HG02870 (cell line): ENCODE measurements around the gene ADAMTS17.

Experiments used
- ATAC-seq: cut with Tn5 transposase; IDR thresholded peaks from one replicate; pipeline ENCODE4 v1.9.1; 2021; ENCODE audit warnings: mild to moderate bottlenecking, moderate library complexity; ENCODE audit not compliant: unreplicated experiment

Gene ADAMTS17

DNA sequence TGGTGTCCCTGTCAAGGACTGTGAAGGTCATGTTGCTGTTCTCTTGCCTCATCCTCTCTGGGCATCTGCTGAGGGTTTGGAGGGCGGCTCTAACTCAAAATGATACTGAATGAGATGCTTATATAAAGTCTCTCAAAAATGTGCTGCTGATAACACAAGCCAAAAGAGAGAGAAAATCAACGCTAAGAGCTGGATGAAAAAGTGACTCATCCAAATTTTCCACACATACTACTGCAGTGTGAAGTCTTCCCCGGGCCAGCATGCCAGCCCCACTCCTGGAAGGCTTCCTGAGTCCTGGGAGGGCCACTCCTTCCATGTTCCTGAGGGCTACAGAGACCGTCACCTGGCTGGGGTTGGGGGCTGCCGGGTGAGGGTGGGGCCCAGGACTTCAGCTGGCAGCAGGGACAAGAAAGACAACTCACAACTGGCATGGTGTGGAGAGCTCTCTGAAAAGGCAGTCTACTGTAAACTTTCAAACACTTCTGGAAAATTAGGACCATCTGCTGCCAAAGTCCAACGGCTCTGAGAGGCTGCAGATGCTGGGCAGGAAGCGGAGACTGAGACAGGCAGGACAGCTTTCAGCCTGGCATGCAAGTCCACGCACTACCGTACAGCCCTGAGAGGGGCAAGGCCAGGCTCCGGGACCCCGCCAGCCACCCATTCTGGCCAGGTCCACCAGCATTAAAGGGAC lies 200.3 kb downstream of the ADAMTS17 start:
- ATAC-seq: no peak

DNA sequence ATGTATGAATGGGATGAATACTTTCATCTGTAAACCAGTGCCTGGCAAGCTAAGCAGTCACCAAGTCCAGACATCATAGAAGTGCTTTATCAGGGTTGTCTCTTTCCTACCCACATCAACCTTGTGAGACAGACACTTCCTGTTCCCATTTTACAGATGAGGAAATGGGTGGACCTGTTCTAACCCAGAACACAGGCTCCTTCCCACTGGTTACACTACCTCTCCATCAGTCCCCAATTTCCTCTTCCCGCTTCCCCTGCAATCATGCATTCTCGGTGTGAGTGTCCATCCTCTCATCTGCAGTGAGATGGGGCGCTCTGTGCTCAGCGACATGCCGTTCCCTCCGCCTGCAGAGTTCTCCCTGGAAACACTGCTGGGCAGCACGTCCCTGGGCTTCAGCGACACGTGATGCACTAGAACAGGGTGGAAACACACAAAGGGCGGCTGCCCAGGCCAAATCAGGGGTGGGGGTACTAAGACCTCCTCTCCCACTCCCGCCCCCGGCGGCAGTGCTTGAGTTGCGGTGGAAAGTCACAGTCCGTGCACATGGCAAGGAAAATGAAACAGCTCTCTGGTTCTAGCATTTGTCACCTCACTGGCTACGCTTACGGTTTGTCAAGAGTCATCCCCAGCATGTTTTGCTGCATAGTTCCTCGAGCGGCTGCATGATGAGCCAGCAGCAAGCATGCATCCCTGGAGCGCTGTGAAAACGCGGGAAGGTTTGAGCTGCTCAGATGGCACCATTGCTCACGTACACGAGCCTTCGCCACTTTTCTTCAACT lies 201.1 kb downstream of the ADAMTS17 start:
- no peak for ATAC-seq

DNA sequence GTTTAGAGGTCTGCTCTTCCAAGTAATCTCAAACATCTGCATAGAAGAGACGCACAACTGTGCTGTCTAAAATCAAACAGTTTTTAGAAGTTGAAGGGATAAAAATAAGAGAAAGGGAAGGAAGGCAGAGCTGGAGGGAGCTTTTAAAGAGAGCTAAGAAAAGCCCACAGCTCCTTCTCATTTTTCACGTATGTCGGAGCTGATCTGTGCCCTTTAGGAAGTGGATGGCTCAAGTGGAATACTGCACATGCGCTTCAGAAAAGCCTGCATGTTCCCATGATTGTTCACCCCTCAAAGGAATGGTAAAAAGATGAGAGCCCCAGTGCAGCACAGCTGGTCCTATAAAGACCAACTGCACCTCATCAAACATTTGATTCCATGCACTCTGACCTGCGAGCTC lies 207.2 kb downstream of the ADAMTS17 start:
- ATAC-seq: no peak

DNA sequence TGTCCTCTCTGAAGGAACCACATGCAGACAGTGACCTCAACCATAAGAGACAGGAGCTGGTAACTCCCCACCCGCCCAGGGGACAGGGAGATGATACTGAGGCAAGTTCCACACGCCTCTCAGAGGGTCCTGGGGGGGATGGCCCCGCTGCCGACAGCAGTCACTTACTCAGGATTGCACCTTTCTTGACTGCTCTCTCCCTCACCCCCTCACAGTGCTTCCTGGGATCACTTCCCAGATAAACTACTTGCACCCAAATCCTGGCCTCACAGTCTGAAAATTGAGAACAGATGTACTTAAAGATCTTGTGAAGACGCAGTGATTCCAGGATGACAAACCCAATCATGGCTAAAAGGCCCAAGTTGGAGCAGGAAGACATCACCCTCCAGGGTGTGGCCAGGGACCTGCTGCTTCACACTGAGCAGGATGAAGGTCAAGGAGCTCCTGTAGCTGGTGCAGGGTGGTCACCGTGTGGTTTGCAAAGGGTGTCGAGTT lies 207.6 kb downstream of the ADAMTS17 start:
- no peak for ATAC-seq

DNA sequence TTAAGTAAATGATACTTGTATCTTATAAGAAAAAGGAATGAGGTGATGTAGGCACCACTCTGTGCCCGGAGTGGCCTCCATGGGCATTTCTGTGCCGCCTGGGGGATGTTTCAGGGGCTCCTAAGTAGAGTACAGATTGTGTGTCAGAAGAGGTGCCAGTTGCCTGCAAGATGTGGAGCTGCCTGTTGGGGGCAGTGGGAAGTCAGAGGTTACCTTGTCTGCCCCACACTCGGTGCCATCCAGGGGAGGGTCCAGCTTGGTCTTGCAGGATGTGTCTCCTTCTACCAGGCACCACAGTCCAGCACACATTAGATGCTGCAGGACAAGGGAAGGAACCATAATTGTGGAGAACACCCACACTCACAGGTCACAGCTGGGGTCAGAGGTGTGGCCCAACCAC lies 208.8 kb downstream of the ADAMTS17 start:
- ATAC-seq: no peak

DNA sequence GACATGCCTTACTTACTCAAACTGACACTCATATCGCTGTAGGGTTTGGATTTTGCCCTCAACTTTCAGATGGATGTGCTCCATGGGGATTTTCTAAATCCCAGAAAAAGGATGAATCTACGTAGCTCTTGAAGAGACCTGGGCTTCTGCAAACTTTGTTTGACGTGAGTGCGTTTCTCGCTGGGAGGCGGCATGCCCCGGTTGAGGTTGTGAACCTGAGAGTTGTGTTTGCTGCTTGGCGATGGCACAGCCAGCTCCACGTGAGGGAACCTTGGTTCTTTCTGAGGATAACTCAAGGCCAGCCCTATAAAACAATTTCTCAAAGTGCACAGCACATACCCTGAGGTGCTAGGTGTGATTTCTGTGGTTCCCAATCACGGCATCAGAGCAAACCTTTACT lies 209.5 kb downstream of the ADAMTS17 start:
- ATAC-seq: no peak

DNA sequence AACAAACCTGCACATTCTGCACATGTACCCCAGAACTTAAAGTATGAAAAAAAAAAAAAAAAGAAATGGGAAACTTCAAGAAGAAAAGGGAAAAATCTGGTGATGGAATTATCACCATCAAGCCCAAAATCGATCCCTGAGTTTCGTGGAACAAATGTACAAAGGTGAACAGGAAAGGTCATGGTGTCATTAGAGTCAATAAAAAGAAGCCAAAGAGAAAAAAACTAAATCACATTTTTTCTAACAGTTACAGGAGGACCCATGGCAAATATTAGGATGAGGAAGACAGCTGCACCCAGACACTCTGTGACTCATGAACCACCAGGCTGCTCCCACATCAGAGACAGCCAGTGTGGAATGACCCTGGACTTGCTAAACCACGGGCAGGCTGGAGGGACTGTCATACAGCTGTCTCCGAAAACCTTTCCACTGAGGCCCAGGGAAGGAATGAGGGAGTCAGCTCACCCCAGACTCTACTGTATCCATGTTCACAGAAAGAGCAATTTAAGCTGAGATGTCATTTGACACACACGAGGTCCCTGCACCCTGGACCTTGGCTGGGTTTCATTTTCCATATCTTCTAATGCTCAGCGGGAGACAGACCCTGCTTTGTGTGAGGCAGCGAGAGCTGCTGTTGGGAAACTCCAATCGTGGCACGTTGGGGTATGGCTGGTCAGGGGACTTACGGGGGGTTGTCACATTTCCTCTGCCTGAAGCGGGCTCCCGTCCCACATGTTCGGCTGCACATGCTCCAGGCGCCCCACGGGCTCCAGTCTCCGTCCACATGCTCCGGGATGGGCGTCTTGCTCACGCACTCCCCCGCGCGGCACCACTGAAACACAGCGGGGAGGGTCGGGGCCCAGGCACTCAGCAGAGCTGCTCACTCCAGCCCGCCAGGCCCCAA lies 210.2 kb downstream of the ADAMTS17 start:
- ATAC-seq: no peak

DNA sequence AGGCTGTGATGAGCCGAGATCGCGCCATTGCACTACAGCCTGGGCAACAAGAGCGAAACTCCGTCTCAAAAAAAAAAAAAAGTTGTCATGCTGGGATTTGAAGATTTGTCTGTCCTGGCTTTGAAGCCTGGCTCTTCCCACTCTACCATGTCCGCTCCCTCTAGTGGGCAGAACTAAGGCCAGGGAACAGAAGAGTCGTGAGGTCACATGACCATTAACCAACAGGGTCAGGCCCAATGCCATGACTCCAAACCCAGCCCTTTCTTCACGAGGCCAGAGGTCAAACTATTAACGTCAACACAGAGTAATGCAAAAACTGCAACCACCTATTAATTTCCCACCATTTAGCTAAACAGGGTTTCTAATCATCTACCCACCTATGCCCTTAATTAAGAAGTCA lies 212.1 kb downstream of the ADAMTS17 start:
- ATAC-seq: no peak

DNA sequence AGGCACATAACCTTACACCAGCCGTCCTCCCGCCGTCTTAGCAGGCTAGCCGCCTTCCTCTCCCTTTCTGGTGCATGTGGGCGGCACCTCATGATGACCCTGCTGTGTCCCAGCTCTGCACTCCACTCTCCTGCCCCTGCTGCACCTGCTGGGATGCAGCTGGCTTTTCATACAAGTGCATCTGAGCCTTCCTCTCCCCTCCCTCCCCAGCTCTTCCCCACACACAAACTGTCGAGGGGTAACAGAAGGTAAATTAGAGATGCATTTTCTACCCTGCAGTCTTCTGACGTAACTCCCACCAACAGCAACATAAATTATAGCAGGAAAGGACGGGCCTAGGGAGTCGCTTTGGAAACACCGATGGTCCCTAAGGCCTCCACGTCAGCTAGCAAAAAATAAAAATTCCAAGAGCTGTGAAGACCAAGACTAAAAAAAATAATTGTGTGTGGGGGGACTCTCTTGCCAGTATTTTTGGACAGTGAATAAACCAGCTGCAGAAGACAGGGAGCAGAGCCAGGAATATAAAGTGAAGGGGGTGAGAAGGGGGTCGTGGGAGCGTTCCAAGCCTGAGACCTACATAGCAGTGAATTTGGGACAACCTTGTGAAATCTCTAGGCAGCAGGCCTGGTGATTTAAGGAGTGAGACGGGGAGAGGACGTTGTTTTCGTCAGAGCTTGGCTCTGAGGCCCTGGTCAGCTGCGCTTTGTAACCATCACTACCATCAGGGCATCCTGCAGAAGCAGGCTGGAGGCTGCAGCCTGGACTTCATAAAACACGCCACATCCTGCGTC lies 216.2 kb downstream of the ADAMTS17 start:
- no peak for ATAC-seq

DNA sequence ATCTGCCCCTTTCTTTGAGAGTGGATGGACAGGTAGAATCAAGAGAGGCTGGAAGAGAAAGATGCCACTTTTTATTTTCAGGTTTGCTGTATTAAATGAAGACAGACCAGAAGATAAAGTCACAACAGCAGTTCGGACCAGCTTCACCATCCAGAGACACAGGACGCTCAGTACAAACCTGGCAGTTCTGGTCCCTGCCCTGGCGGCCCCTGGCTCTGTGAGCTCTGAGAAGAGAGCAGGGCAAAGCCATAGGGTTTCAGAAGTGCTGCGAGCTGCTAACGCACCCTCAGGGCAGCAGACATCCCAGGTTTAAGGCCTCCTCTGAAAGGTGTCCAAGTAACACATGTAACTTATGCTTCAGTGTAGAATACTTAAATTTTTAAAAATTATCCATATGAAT lies 216.8 kb downstream of the ADAMTS17 start:
- no peak for ATAC-seq

DNA sequence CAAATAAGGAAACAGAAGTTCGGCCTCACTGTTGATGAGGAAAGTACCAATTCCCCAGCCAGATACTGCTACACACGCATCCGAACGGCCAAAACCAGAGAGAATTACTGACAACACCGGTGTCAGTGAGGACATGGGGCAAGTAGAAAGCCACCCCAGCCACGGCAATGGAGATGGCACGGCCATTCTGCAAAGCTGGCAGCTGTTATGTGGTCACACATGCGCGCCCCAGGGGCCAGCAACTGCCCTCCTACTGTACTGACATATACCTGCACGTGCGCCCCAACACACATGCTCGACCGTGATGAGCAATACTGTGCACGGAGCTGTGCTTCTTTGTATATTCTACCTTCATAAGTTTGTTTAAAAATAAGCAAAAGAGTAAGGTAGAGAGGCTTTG lies 217.4 kb downstream of the ADAMTS17 start:
- no peak for ATAC-seq

DNA sequence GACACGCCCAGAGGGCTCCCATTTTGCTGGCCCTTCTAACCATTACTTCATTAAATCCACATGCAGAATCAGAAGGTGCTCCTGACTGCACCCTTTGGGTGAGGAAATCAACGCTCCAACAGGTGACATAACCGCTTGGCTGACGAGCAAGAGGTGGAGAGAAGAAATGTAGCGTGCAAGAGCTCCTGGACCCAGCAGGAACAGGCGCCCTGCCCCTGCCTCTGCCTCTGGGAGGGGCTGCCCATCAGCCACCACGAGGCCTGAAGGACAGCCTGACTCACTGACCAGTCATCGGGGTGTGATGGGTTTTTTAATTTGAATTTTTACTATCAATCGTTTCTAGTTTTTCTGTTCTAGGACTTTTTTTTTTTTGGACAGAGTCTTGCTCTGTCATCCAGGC lies 218.2 kb downstream of the ADAMTS17 start:
- no peak for ATAC-seq

DNA sequence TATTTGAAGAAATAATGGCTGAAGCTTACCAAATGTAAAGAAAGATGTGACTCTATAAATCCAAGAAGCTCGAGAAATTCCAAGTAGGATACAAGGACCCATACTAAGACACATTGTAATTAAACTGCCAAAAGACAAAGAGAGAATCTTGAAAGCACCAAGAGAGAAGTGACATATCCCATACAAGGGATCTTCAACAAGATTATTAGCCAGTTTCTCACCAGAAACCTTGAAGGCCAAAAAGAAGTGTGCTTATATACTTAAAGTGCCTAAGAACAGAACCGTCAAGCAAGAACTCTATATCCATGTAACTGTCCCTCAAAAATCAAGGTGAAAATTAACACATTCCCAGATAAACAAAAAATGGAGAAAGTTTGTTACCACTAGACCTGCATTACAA lies 220.5 kb downstream of the ADAMTS17 start:
- ATAC-seq: no peak

DNA sequence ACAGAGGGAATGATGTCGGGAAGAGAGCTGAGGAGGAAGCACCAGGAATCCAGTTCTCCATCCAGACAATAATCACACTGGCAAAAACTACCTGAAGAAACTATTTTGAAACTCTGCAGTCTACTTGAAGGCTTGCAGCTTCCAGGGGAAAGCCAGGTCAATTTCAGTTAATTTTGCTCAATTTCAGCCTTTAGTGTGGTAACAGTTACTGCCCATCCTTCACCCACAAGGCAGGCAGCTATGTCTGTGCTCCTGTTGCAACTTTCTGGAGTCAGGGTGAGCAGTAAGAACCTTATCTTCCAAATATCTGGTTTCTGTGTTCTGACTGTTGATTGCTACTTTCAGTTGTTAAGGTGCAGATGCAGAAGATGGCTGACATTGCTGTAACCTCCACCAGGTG lies 221.7 kb downstream of the ADAMTS17 start:
- ATAC-seq: no peak

DNA sequence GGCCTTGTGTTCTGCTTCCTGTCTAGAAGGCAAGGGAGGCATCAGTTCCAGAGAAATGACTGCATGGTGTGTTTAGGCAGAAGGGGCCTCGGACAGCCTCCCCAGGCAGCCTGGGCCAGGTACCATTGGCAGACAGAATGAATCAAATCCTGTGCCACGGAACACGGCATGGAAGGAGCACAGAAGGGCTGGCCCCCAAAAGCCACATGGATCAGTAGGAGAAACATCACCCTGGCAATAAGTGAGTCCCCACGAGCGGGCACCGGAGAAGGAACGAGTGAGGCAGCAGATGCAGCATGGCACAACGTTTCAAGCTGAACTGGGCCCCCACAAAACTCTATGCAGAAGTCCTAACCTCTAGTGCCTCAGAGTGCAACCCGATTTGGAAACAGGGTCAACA lies 223.2 kb downstream of the ADAMTS17 start:
- ATAC-seq: no peak

DNA sequence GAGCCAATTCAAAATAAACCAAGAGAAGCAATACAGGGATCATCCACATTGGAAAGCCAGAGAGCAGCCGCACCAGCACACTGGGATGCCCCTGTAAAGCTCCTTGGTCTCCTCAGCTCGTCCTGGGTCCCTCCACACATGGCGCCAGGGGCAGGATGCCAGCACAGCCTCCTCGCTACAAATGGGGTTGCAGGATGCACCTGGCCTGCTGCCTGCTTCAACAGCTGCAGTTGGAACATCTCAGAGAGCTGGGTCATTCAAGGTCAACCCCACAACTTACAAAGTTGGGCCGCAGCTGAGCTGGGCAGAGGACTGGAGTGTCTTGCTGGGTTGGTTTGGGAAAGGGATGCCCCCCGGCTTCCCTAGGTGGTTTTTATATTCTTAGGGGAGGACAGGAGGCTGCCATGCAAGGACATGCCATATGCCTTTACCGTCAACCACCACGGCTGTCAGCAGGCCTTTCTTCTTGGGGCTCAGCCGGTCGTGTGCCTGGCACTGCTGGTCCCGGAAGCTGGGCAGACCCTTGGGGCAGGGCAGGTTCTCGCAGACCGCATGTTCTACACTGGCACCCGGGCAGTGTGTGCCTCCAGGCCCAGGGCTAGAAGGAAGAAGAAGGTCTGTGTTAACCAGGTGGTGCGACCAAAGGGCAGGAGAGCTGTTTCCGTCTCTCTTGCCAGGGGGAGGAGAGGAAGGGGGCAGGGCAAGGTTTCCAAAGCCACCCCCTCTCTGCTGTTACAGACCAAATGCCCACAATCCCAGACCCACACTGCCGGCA lies 225.2 kb downstream of the ADAMTS17 start:
- no peak for ATAC-seq

DNA sequence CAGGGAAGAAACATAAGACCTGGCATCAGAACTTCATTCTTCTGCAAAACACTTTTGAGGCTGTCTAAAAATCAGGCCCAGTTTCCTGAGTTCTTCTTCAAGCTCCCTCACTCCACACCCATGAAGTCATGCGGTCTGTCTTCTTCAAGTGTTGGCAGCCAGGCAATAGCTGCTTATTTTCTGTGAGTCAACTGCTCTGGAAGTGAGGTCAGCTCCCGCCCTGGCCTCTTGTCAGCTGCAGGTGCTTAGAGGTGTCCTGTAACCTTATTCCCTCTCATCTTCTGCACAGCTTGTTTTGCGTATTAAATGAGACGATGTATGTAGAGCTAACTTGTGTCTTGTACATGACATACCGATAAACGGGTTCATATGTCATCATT lies 226.1 kb downstream of the ADAMTS17 start:
- no peak for ATAC-seq

DNA sequence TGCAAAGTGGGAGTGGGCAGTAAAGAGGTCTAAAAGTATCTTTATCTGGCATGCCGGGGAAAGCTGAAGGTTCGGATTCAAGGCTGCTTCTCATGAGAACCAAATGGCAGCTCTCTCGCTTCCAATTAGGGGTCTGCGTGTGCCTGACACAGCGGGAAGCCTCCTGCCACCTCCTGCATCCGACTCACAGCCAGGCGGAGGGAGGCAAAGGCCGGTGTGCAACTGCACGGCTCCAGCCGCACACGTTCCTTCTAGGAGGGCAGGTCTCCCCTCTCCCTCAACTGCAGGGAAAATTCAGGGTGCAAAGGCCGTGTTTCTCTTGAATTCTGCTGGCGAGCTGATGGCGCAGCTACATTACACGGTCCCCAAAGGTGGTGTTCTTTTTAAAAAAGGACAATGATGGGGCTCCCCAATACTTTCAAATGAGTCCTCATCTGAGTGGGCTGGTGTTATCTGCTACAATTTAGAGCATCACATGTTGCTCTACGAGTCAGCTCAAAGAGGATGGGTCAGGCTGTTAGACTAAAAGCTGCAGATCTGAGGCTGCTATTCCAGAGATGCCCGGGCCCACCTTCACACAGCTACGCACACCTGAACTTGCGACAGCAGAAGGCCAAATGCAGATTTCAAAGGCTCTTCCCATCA lies 226.6 kb downstream of the ADAMTS17 start:
- no peak for ATAC-seq

DNA sequence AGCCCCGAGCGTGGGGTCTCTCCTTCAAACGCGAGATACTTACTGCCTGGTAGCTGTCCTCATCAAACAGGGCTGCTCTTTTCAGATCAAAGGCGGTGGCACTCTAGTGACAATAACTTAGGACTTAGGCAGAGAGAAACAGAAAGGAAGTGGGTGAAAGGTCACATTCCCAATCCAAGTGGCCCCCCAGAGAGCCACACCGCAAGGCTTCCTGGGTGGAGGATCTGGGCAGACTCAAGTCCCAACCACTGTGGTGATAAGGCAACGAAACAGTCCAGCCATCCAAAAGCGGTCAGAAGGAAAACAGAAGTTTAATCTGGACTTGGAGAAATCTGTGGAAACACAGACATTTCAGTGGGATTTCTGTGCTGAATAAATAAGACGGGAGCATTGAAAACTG lies 227.2 kb downstream of the ADAMTS17 start:
- ATAC-seq: no peak
